Measurements from ENCODE around the gene FAM227A.
"Not testable (repeated sequence)": the region's sequence is repeated elsewhere in the genome, so short reads cannot be mapped to it uniquely, and the experiment has no call there.

FAM227A gene

DNA sequence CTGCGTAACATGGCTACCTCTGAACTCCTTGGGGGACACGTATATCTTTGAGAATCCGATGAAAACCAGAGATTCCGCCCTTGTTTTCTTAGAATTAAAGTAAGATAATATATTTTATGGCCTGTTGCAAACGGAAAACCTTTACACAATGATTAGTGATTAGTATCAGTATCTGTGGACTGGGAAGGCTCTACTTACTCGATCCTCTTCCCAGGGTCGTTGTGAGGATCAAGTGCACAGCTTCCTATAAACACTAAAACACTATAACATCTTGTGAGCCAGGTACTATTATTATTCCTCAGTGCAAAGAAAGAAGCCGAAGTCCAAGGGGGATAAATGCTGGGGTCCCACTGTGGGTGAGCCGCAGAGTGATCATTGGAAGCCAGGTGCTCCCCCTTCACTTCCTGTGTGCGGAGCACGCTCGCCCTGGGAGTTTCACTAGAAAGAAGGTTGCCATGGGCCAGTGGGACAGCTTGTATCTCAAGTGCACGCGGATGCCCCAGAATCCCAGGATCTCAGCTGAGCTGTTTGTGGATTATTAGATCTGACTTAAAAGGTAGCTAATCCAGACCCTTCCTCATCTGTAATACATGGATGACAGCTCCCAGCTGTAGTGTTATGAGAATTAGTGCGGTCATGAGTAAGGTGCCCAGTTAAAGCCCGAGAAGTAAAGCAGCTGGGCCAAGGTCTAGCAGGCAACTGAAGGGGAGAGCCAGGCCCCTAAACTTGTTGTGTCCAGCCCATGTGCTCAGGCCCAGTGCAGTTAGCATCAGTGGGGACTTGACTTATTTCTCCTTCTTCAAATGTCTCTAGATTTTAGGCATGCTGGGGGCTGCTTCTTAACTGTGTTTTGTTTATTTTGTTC is 1.1 kb upstream of the FAM227A start:
- DNase-seq: no peak

DNA sequence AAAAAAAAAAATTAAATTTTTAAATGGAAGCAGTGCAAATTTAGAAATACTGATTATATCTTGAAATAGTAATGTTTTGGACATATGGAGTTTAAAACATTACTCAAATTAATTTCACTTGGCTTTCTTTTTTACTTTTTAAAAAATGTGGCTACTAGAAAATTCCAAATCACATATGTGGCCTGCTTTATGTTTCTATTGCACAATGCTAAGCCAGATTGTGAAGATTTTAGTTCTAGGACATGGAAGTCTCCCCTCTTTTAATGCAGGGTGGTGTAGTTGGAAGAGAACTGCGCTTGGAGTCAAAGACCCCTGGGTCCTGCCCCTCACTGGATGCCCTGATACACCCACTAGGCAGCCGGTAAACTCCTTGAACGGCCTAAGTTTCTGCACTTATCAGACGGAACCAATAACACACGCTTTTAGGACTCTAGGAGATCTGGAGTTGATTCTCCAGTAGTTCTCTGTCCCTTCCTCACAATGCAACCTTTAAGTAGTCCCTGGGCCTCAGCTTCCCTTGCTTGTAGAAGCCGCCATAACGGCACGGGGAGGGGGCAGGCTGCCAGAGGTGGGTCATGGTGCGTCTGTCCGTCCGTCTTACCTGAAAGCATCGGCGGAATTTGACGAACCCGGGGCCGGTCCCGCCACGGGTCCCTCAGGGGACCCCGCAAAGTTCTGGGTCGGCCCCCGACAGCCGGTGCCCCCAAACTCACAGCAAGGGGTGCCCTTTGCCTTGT is 505 bp downstream of the FAM227A start:
- DNase-seq: peak; percentile 47

DNA sequence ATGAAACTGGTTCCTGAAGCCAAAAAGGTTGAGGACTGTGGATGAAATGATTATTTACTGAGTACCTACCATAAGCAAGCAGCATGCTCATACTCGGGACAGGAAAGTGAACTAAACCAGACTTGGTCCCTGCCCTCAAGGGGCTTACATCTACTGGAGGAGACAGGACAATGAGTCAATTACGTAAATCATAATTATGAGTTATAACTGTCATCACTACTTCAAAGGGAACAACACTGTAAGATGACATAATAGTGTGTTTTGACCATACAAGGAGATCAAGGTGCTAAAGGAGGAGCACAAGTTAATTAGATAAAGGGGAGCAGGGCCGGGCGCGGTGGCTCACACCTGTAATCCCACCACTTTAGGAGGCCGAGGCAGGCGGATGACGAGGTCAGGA is 2.5 kb downstream of the FAM227A start:
- no peak for DNase-seq

DNA sequence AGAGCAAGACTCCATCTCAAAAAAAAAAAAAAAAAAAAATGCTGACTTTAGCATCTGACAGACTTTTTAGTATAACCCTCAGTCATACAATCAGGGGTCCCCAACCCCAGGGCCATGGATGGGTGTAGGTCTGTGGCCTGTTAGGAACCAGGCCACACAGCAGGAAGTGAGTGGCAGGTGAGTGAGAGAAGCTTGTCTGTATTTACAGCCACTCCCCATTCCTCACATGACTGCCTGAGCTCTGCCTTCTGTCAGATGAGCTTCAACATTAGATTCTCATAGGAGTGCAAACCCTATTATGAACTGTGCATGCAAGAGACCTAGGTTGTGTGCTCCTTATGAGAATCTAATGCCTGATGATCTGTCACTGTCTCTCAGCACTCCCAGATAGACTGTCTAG is 3.3 kb downstream of the FAM227A start:
- DNase-seq: no peak

DNA sequence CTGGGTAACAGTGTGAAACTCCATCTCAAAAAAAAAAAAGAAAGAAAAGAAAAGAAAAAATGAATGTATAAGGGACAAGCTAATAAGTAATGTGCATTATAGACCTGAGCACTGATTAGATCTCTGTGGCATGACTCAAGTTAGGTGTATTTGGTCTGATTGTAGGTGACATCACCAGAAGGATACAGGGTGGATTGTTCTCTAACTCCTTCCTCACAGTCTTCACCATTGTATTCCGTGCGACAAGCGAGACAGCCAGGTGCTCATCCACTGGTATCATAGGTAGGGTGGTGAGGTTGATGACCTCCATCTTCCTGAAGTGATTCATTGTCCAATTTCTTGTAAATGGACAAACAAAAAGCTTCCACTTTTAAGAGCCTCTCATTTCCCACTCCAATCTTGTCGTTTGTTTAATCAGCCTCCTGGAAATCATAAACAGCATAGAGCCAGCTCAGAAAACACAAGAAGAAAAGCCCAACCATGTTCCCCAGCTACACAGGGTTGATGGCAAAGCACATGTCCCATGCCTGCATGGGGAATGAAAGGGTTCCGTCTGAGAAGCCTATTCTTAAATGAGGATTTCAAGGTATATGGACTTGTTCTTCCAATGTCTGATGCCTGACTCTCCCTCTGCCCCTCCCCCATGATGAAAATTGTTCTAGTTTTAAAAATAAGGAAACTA is 6.2 kb downstream of the FAM227A start:
- DNase-seq: no peak

DNA sequence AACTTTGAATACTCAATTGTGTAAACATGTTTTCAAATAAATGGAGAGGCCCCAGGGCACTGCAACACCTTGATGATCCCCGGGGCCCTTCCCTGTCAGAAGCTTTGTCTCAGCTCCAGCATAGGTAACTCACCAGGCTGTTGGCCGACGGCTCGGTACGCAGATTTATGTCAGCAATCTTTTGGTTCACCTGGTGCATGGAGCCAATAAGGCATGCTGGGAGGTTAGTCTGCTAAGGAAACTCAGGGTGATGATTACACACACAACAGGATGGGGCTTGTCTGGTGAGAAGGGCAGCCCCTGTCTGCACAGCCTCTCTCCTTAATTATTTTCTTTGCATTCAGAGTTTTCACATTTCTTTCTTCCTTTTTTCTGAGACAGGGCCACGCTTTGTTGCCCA is 10.8 kb downstream of the FAM227A start:
- no peak for DNase-seq

DNA sequence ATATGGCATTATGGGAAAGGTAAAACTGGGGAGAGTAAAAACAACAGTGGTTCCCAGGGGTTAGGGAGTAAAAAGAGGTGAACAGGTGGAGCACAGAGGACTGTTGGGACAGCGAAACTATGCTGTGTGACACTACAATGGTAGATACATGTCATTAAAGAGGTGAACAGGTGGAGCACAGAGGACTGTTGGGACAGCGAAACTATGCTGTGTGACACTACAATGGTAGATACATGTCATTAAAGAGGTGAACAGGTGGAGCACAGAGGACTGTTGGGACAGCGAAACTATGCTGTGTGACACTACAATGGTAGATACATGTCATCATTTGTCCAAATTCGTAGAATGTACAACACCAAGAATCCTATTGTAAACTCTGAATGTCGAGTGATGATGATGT is 11.9 kb downstream of the FAM227A start:
- DNase-seq: not testable (repeated sequence)

DNA sequence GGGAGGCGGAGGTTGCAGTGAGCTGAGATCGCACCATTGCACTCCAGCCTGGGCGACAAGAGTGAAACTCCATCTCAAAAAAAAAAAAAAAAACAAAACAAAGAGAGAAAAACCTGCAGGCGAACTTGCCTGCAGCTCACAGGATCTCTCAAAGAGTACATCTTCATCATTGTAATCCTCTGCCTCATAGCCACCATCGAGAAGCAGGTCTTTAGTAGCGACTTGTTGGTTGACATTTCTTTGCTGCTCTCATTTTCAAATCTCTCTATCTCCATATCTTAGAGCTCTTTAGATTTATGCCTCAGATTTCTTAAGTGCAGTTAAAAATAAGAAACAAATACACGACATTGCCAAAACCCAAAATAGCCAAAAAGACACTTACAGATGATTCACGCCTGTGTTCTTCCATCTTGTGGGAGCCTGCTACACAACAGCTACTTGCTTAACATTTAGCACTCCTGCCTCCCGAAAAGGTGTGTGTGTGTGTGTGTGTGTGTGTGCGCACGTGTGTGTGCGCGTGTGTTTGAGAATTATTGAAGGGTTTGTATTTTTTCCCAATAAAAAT is 14.6 kb downstream of the FAM227A start:
- DNase-seq: no peak

DNA sequence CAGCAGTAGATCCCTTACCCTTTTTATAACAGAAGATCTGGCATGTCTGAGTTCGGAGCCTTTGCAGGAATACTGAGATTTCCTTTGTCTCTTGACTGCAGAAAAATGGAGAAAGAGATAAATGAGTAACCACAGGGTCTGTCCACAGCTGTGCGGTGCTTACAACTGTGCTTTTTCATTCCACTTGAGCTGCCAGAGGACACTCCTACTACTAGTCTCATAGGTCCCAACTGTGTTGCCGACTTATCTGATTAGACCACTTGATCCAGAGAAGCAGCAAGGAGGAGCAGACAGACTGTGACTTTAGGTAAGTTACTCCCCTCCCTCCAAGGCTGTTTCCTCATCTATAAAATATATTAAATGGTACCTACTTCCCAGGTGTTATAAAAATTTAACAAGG is 17.5 kb downstream of the FAM227A start:
- no peak for DNase-seq

DNA sequence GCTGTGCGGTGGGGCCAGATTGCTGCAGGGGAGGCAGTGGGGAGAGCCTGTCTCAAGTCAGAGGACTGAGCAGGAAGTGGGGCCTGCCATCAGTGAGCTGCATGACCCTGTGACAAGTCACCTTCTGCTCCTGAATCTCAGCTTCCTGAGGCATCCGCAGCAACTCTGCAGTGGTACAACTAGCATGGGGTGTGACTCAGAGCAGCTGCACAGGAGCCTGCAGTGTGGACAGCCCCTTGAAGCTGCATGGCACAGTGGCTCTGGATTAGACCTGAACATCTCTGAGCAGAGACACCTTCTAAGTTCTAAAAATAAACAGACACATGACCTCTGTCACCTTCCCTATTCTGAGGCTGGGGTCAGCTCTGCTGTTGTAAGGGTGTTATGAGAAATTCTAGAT is 18.0 kb downstream of the FAM227A start:
- DNase-seq: no peak

DNA sequence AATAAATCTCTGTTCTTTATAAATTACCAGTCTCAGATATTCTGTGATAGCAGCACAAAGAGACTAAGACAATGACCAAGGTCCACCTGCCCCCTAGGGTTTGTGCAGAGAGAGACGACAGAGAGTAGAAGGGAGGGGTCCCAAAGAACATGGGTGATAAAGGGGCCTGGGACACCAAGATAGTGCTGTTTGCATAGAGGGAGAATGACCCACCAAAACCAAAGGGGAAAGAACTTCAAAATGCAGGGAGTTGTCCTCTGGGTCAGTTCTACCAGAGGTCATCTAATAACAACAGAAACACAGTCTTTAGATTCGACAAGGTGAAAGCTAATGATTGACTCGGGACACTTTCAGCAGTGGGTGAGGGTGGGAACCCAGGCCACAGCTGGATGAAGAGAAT is 23.7 kb downstream of the FAM227A start:
- DNase-seq: no peak

DNA sequence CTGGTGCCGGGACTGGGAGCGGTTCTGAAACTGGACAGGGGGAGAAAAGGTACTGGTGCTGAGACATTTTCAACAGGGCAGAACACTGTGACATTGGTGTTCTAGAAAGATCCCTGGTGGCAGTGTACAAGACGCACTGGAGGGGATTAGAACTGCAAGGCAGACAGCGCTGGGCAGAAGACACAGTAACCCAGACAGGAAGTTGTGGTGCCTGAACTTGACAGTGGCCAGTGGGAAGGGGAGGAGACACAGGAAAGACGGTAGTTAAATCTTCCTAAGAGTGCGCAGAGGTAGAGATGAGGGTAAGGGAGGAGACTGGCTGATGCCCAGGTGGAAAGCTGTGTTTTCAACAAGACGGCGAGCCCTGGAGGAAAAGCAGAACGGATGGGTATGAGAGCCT is 24.5 kb downstream of the FAM227A start:
- DNase-seq: no peak

DNA sequence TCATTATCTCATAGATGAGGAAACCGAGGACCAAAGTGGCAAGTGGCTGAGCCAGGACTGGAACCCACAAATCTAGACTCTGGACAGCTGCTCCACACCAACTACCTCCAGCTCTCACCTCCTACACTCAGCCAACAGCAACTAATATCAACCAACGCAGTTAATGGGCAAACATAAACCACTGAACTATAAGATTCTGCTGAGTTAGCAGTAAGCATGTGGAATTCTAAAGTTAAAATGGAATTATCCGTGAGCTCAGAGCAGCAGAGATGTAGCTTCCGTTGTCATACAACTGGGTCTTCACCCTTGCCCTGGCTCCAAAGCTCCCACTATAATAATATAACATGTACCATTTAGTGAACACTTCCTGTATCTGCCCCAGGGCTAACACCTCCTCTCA is 27.1 kb downstream of the FAM227A start:
- DNase-seq: no peak

DNA sequence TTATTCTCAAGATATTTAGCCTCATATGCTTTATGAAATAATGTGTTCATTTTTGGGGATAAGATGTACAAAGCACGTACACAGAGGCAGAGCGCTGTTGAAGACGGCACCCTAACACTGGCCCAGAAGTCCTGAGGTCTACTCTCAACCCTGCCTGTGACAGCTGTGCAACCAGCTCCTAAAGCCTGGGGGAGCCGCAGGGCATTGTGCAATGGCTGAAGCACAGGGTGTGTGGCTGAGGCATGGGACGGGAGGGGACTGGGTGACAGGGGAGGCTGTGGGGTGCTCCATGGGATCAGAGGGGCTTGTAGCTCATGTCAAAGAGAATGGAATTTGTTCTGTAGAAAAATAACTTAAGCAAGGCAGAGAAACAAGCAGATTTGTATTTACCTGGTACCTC is 27.7 kb downstream of the FAM227A start:
- no peak for DNase-seq

DNA sequence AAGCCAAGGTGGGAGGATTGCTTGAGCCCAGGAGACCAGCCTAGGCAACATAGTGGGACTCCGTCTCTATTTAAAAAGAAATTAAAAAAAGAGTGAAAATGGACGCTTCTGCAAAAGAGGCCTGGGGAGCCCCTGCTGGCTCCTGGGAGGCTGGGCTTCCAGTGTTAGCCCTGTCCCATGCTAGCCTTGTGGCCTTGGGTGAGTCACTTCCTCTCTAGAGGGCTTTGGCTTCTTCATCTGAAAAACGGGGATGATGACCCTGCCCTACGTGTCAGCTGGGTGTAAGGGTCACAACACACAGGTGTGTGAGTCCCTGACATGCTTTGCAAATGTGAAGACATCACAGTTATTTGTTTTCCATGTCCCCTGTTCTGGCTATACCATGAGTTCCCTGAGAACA is 32.8 kb downstream of the FAM227A start:
- no peak for DNase-seq

DNA sequence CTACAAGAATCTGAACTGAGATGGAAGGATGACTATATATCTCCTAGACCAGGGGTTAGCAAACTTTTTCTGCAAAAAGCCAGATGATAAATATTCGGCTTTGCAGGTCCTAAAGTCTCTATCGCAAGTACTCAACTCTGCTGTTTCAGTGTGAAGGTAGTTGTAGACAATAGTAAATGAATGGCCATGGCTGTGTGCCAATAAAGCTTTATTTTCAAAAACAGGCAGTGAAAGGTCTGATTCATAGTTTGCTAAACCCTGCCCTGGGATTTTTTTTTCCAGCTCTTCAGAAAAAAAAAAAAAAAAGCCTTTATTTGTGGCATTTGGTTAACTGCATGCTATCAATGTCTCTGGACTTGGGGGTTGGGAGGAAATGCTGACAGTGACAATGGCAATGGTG is 37.5 kb downstream of the FAM227A start:
- no peak for DNase-seq

DNA sequence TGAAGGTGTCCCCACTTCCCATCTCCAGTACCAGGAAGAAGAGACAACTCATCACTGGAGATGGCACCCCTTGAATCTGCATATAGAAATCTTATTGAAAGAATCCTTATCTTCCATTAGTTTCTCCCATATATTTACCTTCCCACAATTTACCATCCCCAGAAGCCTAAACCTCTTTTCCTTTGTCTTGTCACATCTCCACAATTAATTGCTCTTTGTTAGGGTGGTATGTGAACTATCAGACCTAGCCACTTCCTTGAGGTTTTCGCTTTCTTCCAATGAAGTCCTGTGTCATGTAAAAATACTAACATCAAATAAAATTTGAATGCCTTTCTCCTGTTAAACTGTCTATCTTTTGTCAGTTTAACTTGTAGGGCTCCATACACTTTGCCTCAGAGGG is 37.9 kb downstream of the FAM227A start:
- DNase-seq: no peak

DNA sequence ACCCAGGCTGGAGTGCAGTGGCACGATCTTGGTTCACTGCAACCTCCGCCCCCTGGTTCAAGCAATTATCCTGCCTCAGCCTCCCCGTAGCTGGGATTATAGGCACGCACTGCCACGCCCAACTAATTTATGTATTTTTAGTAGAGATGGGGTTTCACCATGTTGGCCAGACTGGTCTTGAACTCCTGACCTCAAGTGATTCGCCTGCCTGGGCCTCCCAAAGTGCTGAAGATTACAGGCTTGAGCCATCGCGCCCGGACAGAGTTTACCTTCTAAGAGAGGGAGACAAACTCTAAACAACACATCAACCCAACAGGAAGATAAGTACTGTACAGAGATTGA is 41.2 kb downstream of the FAM227A start:
- not testable (repeated sequence) for DNase-seq

DNA sequence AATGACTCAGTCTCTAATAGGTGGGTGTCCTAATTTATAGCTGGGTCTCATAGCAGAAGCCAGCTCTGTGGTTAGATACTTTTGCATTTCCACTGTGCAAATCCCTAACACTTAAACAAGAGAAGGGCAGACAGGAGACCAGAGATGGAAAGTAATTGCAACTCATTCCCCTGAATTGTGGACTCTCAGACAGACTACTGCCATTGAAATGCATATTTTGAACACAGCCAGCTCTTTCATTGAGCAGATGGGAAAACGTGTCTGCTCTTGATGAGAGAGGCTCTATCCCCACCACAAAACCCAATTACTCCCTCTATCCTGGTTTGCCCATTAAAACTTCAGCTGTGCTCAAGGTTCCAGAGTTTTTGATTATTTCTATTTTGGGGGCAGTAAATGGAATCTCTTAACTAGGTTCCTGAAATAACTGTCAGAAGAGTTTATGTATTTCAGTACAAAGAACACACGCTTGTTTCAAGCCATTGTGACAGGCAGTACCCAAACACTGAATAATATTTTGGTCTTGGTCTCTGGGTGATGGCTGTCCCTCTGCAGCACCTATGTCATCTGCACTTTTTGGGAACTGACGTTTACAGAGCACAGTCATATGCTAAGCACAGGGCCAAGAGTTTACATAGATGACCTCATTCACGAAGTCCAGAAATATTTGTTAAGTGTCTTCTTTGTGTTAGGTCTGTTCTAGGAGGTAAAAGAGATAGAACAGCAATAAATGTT is 41.7 kb downstream of the FAM227A start:
- no peak for DNase-seq

DNA sequence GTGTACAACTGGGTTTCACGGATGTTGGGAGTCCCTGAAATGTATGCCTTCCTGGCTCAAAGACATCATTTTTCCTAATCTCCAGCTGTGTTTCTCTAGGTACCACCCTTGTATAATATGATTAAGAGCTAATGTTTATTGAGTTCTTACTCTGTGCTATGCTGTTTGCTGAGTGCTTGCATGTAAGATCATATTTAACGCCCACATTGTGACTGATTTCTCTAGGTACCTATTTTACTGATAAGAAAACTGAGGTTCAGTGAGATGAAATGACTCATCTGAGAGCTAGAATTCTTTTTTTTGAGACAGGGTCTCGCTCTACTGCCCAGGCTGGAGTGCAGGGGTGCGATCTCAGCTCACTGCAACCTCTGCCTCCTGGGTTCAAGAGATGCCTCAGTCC is 42.6 kb downstream of the FAM227A start:
- no peak for DNase-seq

DNA sequence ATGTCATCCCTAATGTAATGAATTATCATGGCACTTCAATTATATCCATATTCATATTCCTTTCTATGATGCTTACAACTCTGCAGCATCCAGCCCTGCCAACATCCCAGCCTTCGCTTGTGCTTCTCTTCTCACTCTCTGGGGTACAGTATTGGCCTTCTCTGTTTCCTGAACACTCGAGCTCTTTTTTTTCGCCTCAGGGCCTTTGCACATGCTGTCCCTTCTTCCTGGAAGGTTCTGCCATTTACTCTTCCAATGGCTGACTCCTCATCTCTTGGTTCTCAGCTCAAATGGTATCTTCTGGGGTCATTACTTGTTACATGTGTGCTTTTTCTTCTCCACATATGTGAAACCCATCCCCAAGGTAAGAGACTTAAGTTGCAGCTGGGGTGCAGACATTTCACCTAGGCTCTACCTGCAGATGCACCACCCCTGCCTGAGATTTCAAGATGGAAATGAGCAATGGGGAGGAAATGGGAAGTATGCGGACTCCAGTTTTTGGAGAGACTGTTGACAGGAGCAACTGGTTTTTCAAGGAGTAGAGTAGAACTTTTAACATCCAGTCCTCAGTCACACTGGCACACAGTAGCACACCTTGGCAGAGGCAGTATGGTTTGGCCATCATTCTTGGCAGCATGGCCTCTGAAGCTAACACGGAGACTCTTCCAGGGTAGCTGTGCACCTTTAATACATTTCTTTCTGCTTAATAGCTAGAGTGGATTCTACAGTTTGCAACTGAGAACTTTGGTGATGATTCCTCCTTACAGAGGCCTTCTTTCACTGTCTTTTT is 43.8 kb downstream of the FAM227A start:
- no peak for DNase-seq

DNA sequence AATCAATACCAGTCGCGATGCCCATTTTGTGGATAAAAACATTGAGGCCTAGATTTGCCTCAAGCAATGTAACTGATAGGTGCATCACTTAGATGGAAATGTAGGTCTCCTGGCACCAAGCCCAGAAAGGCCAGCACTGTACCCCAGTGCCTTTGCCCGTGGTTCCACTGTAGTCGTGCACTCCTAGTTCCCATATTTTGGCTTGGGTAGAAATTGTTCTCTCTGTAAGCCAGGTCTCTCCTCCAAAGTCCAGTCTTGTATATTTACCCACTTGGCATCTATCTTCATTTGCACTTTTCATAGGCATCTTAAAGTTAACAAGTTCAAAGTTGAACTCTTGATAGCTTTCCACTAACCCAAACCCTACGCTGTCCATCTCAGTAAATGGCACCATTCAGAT is 44.6 kb downstream of the FAM227A start:
- DNase-seq: no peak

Data from right forelimb (tissue), 1 donor.